ENCODE data around the gene TEX101.

- no peak for TF ChIP-seq CTCF (IDR thresholded peaks at IDR 0.05)
- no peak for TF ChIP-seq POLR2A (IDR thresholded peaks at IDR 0.05)
Measured at GRCh38 chr19:43406297-43406696, 8.4 kb upstream of the TEX101 start.

Measured in thyroid gland (tissue), 4 donors.